Vagina (tissue), 2 donors: ENCODE data around the gene NCDN. TPM values are rescaled to one million over a fixed set of nuclear protein-coding genes. Genes with fewer than 3 reads are reported as not detected.

Experiments used
- DNase-seq, 2 donors: peaks; one replicate each; pipeline ENCODE4 v3.0.0-alpha.2; 2017; ENCODE audit errors: extremely low spot score in 2 of 2
- H3K27ac ChIP-seq: fragments of 200-600 bp; sonication (generic); one replicate; pipeline ENCODE4 v1.5.1; 2019
- H3K27me3 ChIP-seq: fragments of 200-600 bp; sonication (generic); one replicate; pipeline ENCODE4 v1.5.1; 2019
- H3K36me3 ChIP-seq, 2 donors: fragments of 200-600 bp; sonication (generic); one replicate each; pipeline ENCODE4 v1.5.1; 2017 to 2019
- H3K4me1 ChIP-seq: fragments of 200-600 bp; sonication (generic); one replicate; pipeline ENCODE4 v1.5.1; 2019
- H3K4me3 ChIP-seq, 2 donors: fragments of 200-600 bp; sonication (generic); 1 replicate in 1 of 2; 2 replicates in 1 of 2; pipeline ENCODE4 v1.5.1; 2016 to 2019
- H3K9me3 ChIP-seq: fragments of 200-600 bp; sonication (generic); one replicate; pipeline ENCODE4 v1.5.1; 2019
- CTCF ChIP-seq, 3 experiments: fragments of 450-650 bp in 2 of 3; fragments of 200-600 bp in 1 of 3; sonication (generic) in 1 of 3; IDR thresholded peaks; one replicate each; pipeline ENCODE4 v1.5.1; 2017 to 2019; ENCODE audit warnings: antibody characterized with exemption in 3 of 3, mild to moderate bottlenecking in 2 of 3, moderate library complexity in 2 of 3
- POLR2A ChIP-seq, 2 donors: fragments of 450-650 bp; IDR thresholded peaks; one replicate each; pipeline ENCODE4 v1.6.1; 2017; ENCODE audit warnings: antibody characterized with exemption in 2 of 2, mild to moderate bottlenecking in 2 of 2, moderate library complexity in 2 of 2
- POLR2AphosphoS5 ChIP-seq, 2 donors: sonication (generic); formaldehyde crosslinking; IDR thresholded peaks; one replicate each; pipeline ENCODE4 v1.9.0; 2017; ENCODE audit warnings: antibody characterized with exemption in 2 of 2, mild to moderate bottlenecking in 2 of 2, low read depth in 1 of 2; ENCODE audit not compliant: insufficient read depth in 1 of 2
- intact Hi-C: fragments of 100-400 bp; cut with DNase I; formaldehyde crosslinking; loops from one replicate; pipeline ENCODE4 v1.15.1; 2023
- total RNA-seq: library from RNA; depleted of rRNA; stranded (reverse); fragments of >200 nt; gene quantifications from one replicate; pipeline ENCODE4 v1.2.3, GENCODE V29; 2016

The NCDN gene
- total RNA-seq, 1 donor from 2014 or later = 24.8 TPM

- intact Hi-C loops = no loop called here
- no peak for TF ChIP-seq CTCF (IDR thresholded peaks at IDR 0.05)
- TF ChIP-seq POLR2A (IDR thresholded peaks at IDR 0.05) = no peak
- TF ChIP-seq POLR2AphosphoS5 (IDR thresholded peaks at IDR 0.05; ENCODE audit: insufficient read depth in 1 of 2, low read depth in 1 of 2) = no peak
Measured at GRCh38 chr1:35518183-35518582, 39.4 kb upstream of the NCDN start.

GRCh38 chr1:35519432-35519831 lies 38.2 kb upstream of the NCDN start:
- H3K4me1 ChIP-seq = no peaks in the 10 kb centered on the region
- H3K27me3 ChIP-seq = no peaks in the 10 kb centered on the region
- H3K4me3 ChIP-seq = no peak overlapping the region
- no peaks in the 10 kb centered on the region for H3K36me3 ChIP-seq
- no peak for DNase-seq
- no peak overlapping the region for H3K27ac ChIP-seq
- no peaks in the 10 kb centered on the region for H3K9me3 ChIP-seq
- TF ChIP-seq POLR2AphosphoS5 (IDR thresholded peaks at IDR 0.05; ENCODE audit: insufficient read depth in 1 of 2, low read depth in 1 of 2) = no peak
- no peak for TF ChIP-seq POLR2A (IDR thresholded peaks at IDR 0.05)
- no peak for TF ChIP-seq CTCF (IDR thresholded peaks at IDR 0.05)
- intact Hi-C loops = no loop called here

More at GRCh38 chr1:35518183-35518582, 39.4 kb upstream of the NCDN start:
- Histone ChIP-seq H3K4me3 (no peak overlapping the region), H3K36me3 (no peaks in the 10 kb centered on the region), H3K9me3 (no peaks in the 10 kb centered on the region), H3K4me1 (no peaks in the 10 kb centered on the region), H3K27me3 (no peaks in the 10 kb centered on the region), H3K27ac (no peak overlapping the region)
- DNase-seq = no peak

GRCh38 chr1:35524106-35524505 lies 33.5 kb upstream of the NCDN start:
- H3K27ac ChIP-seq = no peak overlapping the region
- no peaks in the 10 kb centered on the region for H3K36me3 ChIP-seq
- intact Hi-C loops = no loop called here
- no peaks in the 10 kb centered on the region for H3K9me3 ChIP-seq
- TF ChIP-seq POLR2A (IDR thresholded peaks at IDR 0.05) (no peak), CTCF (IDR thresholded peaks at IDR 0.05) (no peak), POLR2AphosphoS5 (IDR thresholded peaks at IDR 0.05; ENCODE audit: insufficient read depth in 1 of 2, low read depth in 1 of 2) (no peak)
- no peak overlapping the region for H3K4me3 ChIP-seq
- no peak for DNase-seq
- H3K27me3 ChIP-seq = no peaks in the 10 kb centered on the region
- no peaks in the 10 kb centered on the region for H3K4me1 ChIP-seq

GRCh38 chr1:35530168-35530567 lies 27.4 kb upstream of the NCDN start:
- no peak for DNase-seq
- Histone ChIP-seq H3K9me3 (no peaks in the 10 kb centered on the region), H3K27me3 (no peaks in the 10 kb centered on the region), H3K4me3 (no peak overlapping the region), H3K27ac (no peak overlapping the region), H3K4me1 (no peaks in the 10 kb centered on the region), H3K36me3 (no peaks in the 10 kb centered on the region)
- TF ChIP-seq CTCF (IDR thresholded peaks at IDR 0.05) = no peak
- no peak for TF ChIP-seq POLR2AphosphoS5 (IDR thresholded peaks at IDR 0.05; ENCODE audit: insufficient read depth in 1 of 2, low read depth in 1 of 2)
- intact Hi-C loops = no loop called here

- Histone ChIP-seq H3K4me3 (no peak overlapping the region), H3K27ac (no peak overlapping the region), H3K27me3 (no peaks in the 10 kb centered on the region), H3K9me3 (no peaks in the 10 kb centered on the region), H3K36me3 (no peaks in the 10 kb centered on the region), H3K4me1 (no peaks in the 10 kb centered on the region)
- TF ChIP-seq POLR2A (IDR thresholded peaks at IDR 0.05) = no peak
- TF ChIP-seq CTCF (IDR thresholded peaks at IDR 0.05) = no peak
- TF ChIP-seq POLR2AphosphoS5 (IDR thresholded peaks at IDR 0.05; ENCODE audit: insufficient read depth in 1 of 2, low read depth in 1 of 2) = no peak
- intact Hi-C loops = no loop called here
- no peak for DNase-seq
Measured at GRCh38 chr1:35530946-35531345, 26.7 kb upstream of the NCDN start.
